Endothelial cell (in vitro differentiated cells): Measurements from ENCODE around the gene RPA3. TPM values are rescaled to one million over a fixed set of nuclear protein-coding genes. Genes with fewer than 3 reads are reported as not detected.
A peak's percentile ranks its signal among the peaks of the same experiment; 100 is the strongest.
"Not testable (repeated sequence)": the region's sequence is repeated elsewhere in the genome, so short reads cannot be mapped to it uniquely, and the experiment has no call there.

Experiments
- DNase-seq: peaks from one replicate; pipeline ENCODE4 v3.0.0; 2021; ENCODE audit warnings: low spot score
- H3K27ac Mint-ChIP-seq: one replicate; pipeline ENCODE4 v1.8.0; 2021; ENCODE audit warnings: mixed read lengths, inconsistent platforms; ENCODE audit not compliant: unreplicated experiment
- H3K27me3 Mint-ChIP-seq: one replicate; pipeline ENCODE4 v1.8.0; 2021; ENCODE audit warnings: mild to moderate bottlenecking, moderate library complexity, mixed read lengths, inconsistent platforms; ENCODE audit not compliant: unreplicated experiment
- H3K36me3 Mint-ChIP-seq: one replicate; pipeline ENCODE4 v1.8.0; 2021; ENCODE audit warnings: mild to moderate bottlenecking, low read depth, mixed read lengths, inconsistent platforms; ENCODE audit not compliant: unreplicated experiment
- H3K4me1 Mint-ChIP-seq: one replicate; pipeline ENCODE4 v1.8.0; 2021; ENCODE audit warnings: mild to moderate bottlenecking, mixed read lengths, inconsistent platforms; ENCODE audit not compliant: unreplicated experiment
- H3K4me3 Mint-ChIP-seq: one replicate; pipeline ENCODE4 v1.8.0; 2021; ENCODE audit warnings: mild to moderate bottlenecking, mixed read lengths, inconsistent platforms; ENCODE audit not compliant: unreplicated experiment
- H3K9me3 Mint-ChIP-seq: one replicate; pipeline ENCODE4 v1.8.0; 2021; ENCODE audit warnings: mixed read lengths, inconsistent platforms; ENCODE audit not compliant: unreplicated experiment
- total RNA-seq: library from RNA; stranded (reverse); fragmentation: NEBNext Ultra II Directional; extraction: Animal tissue kit (Norgen Biotek cat#: 25700); gene quantifications from one replicate; pipeline ENCODE4 v1.2.1, GENCODE V29; 2021; ENCODE audit not compliant: unreplicated experiment
- TF ChIP-seq, protein P1 (sequence below): fragments of 200-600 bp; sonication (generic); IDR thresholded peaks from one replicate; pipeline ENCODE4 v1.5.0; 2021; ENCODE audit warnings: antibody characterized with exemption; ENCODE audit not compliant: unreplicated experiment

Gene RPA3
- total RNA-seq, 1 donor from 2014 or later: 23.6 TPM

DNA sequence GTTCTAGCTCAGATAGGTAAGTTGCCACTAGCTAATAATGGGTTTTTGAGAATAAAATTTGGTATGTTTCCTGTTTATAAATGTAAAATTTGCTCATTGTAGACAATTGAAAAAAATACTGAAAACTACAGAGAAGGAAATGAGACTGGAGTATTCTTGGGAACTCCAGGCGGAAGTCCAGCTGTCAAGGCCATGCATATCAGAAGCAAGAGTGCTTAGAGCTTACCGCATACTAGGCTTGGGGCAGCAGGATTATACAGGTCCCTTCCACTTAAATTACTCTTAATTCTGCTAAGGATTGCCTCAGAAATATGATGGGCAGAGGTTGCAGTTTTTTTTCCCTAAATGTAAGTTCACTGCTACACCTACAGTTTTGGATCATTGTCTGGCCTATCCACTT is 51.2 kb downstream of the RPA3 start:
- H3K27me3 Mint-ChIP-seq: no peaks in the 10 kb centered on the region
- H3K4me3 Mint-ChIP-seq: no peak overlapping the region

DNA sequence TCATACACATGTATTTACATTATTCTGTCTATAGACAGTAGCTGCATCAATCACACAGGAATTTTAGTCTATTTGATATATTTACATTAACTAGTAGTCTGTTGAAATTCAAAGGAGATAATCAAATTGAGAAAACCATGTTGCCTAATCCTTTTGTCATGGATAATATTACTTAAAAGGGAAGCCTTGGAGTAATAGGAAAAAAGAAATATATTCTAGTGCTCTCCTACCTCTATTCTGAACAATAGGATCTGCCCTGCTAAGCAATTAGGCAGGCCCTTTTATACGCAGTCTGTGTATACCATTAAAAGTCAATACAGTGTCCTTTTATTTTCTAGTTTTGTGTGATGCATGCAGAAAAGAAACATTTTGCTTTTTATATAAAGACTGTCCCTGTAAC is 53.4 kb downstream of the RPA3 start:
- no peaks in the 10 kb centered on the region for H3K36me3 Mint-ChIP-seq
- H3K27me3 Mint-ChIP-seq: no peaks in the 10 kb centered on the region
- no peaks in the 10 kb centered on the region for H3K9me3 Mint-ChIP-seq
- no peak overlapping the region for H3K27ac Mint-ChIP-seq
- no peak overlapping the region for H3K4me3 Mint-ChIP-seq
- peaks cover 21% of the 10 kb centered on the region for H3K4me1 Mint-ChIP-seq
- no peak for DNase-seq
- TF ChIP-seq, protein P1, sequence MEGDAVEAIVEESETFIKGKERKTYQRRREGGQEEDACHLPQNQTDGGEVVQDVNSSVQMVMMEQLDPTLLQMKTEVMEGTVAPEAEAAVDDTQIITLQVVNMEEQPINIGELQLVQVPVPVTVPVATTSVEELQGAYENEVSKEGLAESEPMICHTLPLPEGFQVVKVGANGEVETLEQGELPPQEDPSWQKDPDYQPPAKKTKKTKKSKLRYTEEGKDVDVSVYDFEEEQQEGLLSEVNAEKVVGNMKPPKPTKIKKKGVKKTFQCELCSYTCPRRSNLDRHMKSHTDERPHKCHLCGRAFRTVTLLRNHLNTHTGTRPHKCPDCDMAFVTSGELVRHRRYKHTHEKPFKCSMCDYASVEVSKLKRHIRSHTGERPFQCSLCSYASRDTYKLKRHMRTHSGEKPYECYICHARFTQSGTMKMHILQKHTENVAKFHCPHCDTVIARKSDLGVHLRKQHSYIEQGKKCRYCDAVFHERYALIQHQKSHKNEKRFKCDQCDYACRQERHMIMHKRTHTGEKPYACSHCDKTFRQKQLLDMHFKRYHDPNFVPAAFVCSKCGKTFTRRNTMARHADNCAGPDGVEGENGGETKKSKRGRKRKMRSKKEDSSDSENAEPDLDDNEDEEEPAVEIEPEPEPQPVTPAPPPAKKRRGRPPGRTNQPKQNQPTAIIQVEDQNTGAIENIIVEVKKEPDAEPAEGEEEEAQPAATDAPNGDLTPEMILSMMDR: no peak

More for the DNA sequence above, 51.2 kb downstream of the RPA3 start:
- Mint-ChIP-seq H3K9me3 (no peaks in the 10 kb centered on the region), H3K27ac (no peak overlapping the region), H3K36me3 (no peaks in the 10 kb centered on the region), H3K4me1 (peaks cover 21% of the 10 kb centered on the region)
- TF ChIP-seq, protein P1: no peak
- no peak for DNase-seq

DNA sequence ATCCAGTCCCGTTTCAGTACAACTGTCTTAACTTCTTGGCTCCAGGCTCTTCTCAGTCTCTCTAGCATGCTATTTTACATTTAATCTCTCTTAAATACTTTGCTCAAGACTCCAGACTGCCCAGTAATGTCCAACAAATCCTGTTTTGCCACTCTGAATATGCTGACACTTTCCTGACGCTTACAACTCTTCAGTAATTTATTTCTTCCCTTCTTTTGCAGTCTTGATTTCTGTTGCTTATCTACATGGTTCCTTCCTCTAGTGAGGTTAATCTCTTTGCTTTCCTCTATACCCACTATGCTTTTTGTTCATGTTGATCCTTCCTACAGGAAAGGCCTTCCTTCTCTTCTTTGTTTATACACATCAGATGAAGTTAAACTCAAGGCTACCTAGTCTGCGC is 54.1 kb downstream of the RPA3 start:
- Mint-ChIP-seq H3K27ac (peak overlapping the region; percentile 1), H3K4me3 (no peak overlapping the region), H3K9me3 (peaks cover 3% of the 10 kb centered on the region), H3K4me1 (peaks cover 21% of the 10 kb centered on the region), H3K36me3 (peaks cover 4% of the 10 kb centered on the region), H3K27me3 (no peaks in the 10 kb centered on the region)
- DNase-seq: no peak
- TF ChIP-seq, protein P1: no peak

DNA sequence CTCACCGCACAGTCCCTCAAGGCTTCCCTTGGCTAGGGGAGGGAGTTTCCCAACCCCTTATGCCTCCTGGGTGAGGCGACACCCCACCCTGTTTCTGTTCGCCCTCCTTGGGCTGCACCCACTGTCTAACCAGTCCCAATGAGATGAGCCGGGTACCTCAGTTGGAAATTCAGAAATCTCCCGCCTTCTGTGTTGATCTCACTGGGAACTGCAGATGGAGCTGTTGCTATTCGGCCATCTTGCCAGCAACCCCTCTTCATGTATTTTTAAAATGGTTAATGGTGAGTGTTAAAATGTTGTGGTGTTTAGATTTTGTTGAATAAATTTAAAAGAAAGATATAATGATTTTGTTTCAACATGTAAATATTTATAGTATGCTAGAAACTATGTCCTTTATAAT is 55.9 kb downstream of the RPA3 start:
- H3K4me3 Mint-ChIP-seq: no peak overlapping the region
- H3K4me1 Mint-ChIP-seq: peaks cover 21% of the 10 kb centered on the region
- TF ChIP-seq, protein P1: peak; percentile 24
- no peaks in the 10 kb centered on the region for H3K27me3 Mint-ChIP-seq
- H3K9me3 Mint-ChIP-seq: peaks cover 4% of the 10 kb centered on the region
- H3K27ac Mint-ChIP-seq: no peak overlapping the region
- peak; percentile 33 for DNase-seq
- H3K36me3 Mint-ChIP-seq: peaks cover 4% of the 10 kb centered on the region

DNA sequence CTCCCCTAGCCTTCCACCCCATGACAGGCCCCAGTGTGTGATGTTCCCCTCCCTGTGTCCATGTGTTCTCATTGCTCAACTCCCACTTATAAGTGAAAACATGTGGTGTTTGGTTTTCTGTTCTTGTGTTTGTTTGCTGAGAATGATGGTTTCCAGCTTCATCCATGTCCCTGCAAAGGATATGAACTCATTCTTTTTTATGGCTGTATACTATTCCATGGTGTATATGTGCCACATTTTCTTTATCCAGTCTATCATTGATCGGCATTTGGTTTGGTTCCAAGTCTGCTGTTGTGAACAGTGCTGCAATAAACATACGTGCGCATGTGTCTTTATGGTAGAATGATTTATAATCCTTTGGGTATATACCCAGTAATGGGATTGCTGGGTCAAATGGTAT is 61.9 kb downstream of the RPA3 start:
- not testable (repeated sequence) for H3K27ac Mint-ChIP-seq, H3K4me1 Mint-ChIP-seq, H3K4me3 Mint-ChIP-seq, H3K9me3 Mint-ChIP-seq, H3K36me3 Mint-ChIP-seq, H3K27me3 Mint-ChIP-seq, DNase-seq
